GM18907 (cell line): Measurements from ENCODE around the gene MLLT1.

Experiments used
- ATAC-seq: cut with Tn5 transposase; IDR thresholded peaks from one replicate; pipeline ENCODE4 v1.9.1; 2021; ENCODE audit warnings: mild to moderate bottlenecking, moderate library complexity; ENCODE audit not compliant: unreplicated experiment

MLLT1 gene

GRCh38 chr19:6260376-6260775, 19.4 kb downstream of the MLLT1 start:
- no peak for ATAC-seq

- ATAC-seq = no peak
Observed at GRCh38 chr19:6259312-6259861, 20.4 kb downstream of the MLLT1 start.

GRCh38 chr19:6258812-6259311, 20.9 kb downstream of the MLLT1 start:
- ATAC-seq = no peak

GRCh38 chr19:6253954-6254733, 25.6 kb downstream of the MLLT1 start:
- no peak for ATAC-seq

GRCh38 chr19:6252066-6252465, 27.7 kb downstream of the MLLT1 start:
- no peak for ATAC-seq

GRCh38 chr19:6250909-6251308, 28.9 kb downstream of the MLLT1 start:
- ATAC-seq = no peak

- no peak for ATAC-seq
Observed at GRCh38 chr19:6250024-6250615, 29.7 kb downstream of the MLLT1 start.

GRCh38 chr19:6249296-6249695, 30.5 kb downstream of the MLLT1 start:
- ATAC-seq = no peak

- no peak for ATAC-seq
Observed at GRCh38 chr19:6248844-6249243, 30.9 kb downstream of the MLLT1 start.

GRCh38 chr19:6248341-6248740, 31.4 kb downstream of the MLLT1 start:
- ATAC-seq = no peak

- no peak for ATAC-seq
Observed at GRCh38 chr19:6247007-6247288, 32.8 kb downstream of the MLLT1 start.

GRCh38 chr19:6246174-6247006, 33.4 kb downstream of the MLLT1 start:
- no peak for ATAC-seq

GRCh38 chr19:6242677-6243076, 37.1 kb downstream of the MLLT1 start:
- ATAC-seq = no peak

- no peak for ATAC-seq
Observed at GRCh38 chr19:6241680-6242377, 37.9 kb downstream of the MLLT1 start.

- no peak for ATAC-seq
Observed at GRCh38 chr19:6241056-6241455, 38.7 kb downstream of the MLLT1 start.

GRCh38 chr19:6239871-6240676, 39.7 kb downstream of the MLLT1 start:
- no peak for ATAC-seq

- no peak for ATAC-seq
Observed at GRCh38 chr19:6239401-6239844, 40.4 kb downstream of the MLLT1 start.

- no peak for ATAC-seq
Observed at GRCh38 chr19:6238643-6239281, 41.0 kb downstream of the MLLT1 start.

GRCh38 chr19:6238256-6238642, 41.5 kb downstream of the MLLT1 start:
- no peak for ATAC-seq
